ENCODE data around the gene VAC14. TPM values are rescaled to one million over a fixed set of nuclear protein-coding genes. Genes with fewer than 3 reads are reported as not detected.

Gene VAC14
- polyA plus RNA-seq, 1 experiment = 50.7 TPM

GRCh38 chr16:70741783-70742125 is 59.2 kb downstream of the VAC14 start:
- Histone ChIP-seq H3K27me3 (ENCODE audit: control insufficient read depth, insufficient read depth, low read length) (no peaks in the 10 kb centered on the region), H3K4me3 (ENCODE audit: low read depth, low read length) (no peak overlapping the region), H3K36me3 (ENCODE audit: control insufficient read depth, insufficient read depth, low read length) (peaks cover 3% of the 10 kb centered on the region)
- no peak for DNase-seq (ENCODE audit: low read depth)
- CTCF ChIA-PET = interaction anchor here (1.4 to 2.6 kb wide), 5 partner anchors 17 to 54 kb away, joined by 3 to 16 read pairs (median 3); no protein-coding TSS in a partner anchor
- no peak for TF ChIP-seq CTCF (IDR thresholded peaks at IDR 0.05; ENCODE audit: insufficient read depth, low read depth, low read length)
- POLR2A ChIA-PET = no interaction called here

GRCh38 chr16:70740914-70741782 is 59.8 kb downstream of the VAC14 start:
- DNase-seq (ENCODE audit: low read depth) = peak; percentile 68
- Histone ChIP-seq H3K27me3 (ENCODE audit: control insufficient read depth, insufficient read depth, low read length) (no peaks in the 10 kb centered on the region), H3K4me3 (ENCODE audit: low read depth, low read length) (no peak overlapping the region), H3K36me3 (ENCODE audit: control insufficient read depth, insufficient read depth, low read length) (peaks cover 3% of the 10 kb centered on the region)
- ChIA-PET CTCF (interaction anchor here (0.8 to 2.6 kb wide), 6 partner anchors 18 to 53 kb away, joined by 3 to 16 read pairs (median 3); no protein-coding TSS in a partner anchor), POLR2A (no interaction called here)
- no peak for TF ChIP-seq CTCF (IDR thresholded peaks at IDR 0.05; ENCODE audit: insufficient read depth, low read depth, low read length)

GRCh38 chr16:70740174-70740913 is 60.6 kb downstream of the VAC14 start:
- no peak for DNase-seq (ENCODE audit: low read depth)
- TF ChIP-seq CTCF (IDR thresholded peaks at IDR 0.05; ENCODE audit: insufficient read depth, low read depth, low read length) = no peak
- H3K36me3 ChIP-seq (ENCODE audit: control insufficient read depth, insufficient read depth, low read length) = peaks cover 3% of the 10 kb centered on the region
- H3K4me3 ChIP-seq (ENCODE audit: low read depth, low read length) = no peak overlapping the region
- POLR2A ChIA-PET = no interaction called here
- H3K27me3 ChIP-seq (ENCODE audit: control insufficient read depth, insufficient read depth, low read length) = no peaks in the 10 kb centered on the region
- CTCF ChIA-PET = interaction anchor here (0.8 to 2.6 kb wide), 4 partner anchors 27 to 52 kb away, joined by 3 to 16 read pairs (median 7); no protein-coding TSS in a partner anchor

GRCh38 chr16:70739389-70739788 is 61.6 kb downstream of the VAC14 start:
- ChIA-PET POLR2A (interaction anchor here (1.9 to 2.9 kb wide), 2 partner anchors 33 to 36 kb away, joined by 9 to 13 read pairs; no protein-coding TSS in a partner anchor), CTCF (interaction anchor here (1.4 to 3.1 kb wide), 12 partner anchors 11 to 71 kb away, joined by 6 to 32 read pairs (median 17); partner anchors contain the start of gene MTSS2)
- no peak for DNase-seq (ENCODE audit: low read depth)
- Histone ChIP-seq H3K27me3 (ENCODE audit: control insufficient read depth, insufficient read depth, low read length) (no peaks in the 10 kb centered on the region), H3K4me3 (ENCODE audit: low read depth, low read length) (no peak overlapping the region), H3K36me3 (ENCODE audit: control insufficient read depth, insufficient read depth, low read length) (peaks cover 3% of the 10 kb centered on the region; the same call in 1 of the 2 replicates)
- TF ChIP-seq CTCF (IDR thresholded peaks at IDR 0.05; ENCODE audit: insufficient read depth, low read depth, low read length) = no peak
